ENCODE data around the gene COTL1.
A peak's percentile ranks its signal among the peaks of the same experiment; 100 is the strongest.

COTL1 gene

GRCh38 chr16:84575914-84576313, 42.0 kb downstream of the COTL1 start:
- H3K4me3 ChIP-seq (ENCODE audit: low read depth in 1 of 2, low read length in 1 of 2): no peak overlapping the region
- TF ChIP-seq CTCF (IDR thresholded peaks at IDR 0.05): no peak
- no peaks in the 10 kb centered on the region for H3K9me3 ChIP-seq
- H3K4me1 ChIP-seq (ENCODE audit: control insufficient read depth in 1 of 2, insufficient read depth in 1 of 2, low read depth in 1 of 2, low read length in 1 of 2): peaks cover 12 to 26% of the 10 kb centered on the region in 2 experiments
- H3K36me3 ChIP-seq: peaks cover 76% of the 10 kb centered on the region
- no peaks in the 10 kb centered on the region for H3K27me3 ChIP-seq
- H3K27ac ChIP-seq: peak overlapping the region; percentile 65

- no peak for TF ChIP-seq CTCF (IDR thresholded peaks at IDR 0.05)
- Histone ChIP-seq H3K27me3 (no peaks in the 10 kb centered on the region), H3K36me3 (peaks cover 59% of the 10 kb centered on the region), H3K4me3 (ENCODE audit: low read depth in 1 of 2, low read length in 1 of 2) (no peak overlapping the region), H3K9me3 (no peaks in the 10 kb centered on the region), H3K27ac (no peak overlapping the region), H3K4me1 (ENCODE audit: control insufficient read depth in 1 of 2, insufficient read depth in 1 of 2, low read depth in 1 of 2, low read length in 1 of 2) (peaks cover 24 to 41% of the 10 kb centered on the region in 2 experiments)
These were observed 43.7 kb downstream of the COTL1 start for GRCh38 chr16:84574191-84574590.

GRCh38 chr16:84572096-84572495, 45.8 kb downstream of the COTL1 start:
- Histone ChIP-seq H3K27ac (peak overlapping the region; percentile 25), H3K36me3 (peaks cover 55% of the 10 kb centered on the region), H3K4me3 (ENCODE audit: low read depth in 1 of 2, low read length in 1 of 2) (no peak overlapping the region), H3K4me1 (ENCODE audit: control insufficient read depth in 1 of 2, insufficient read depth in 1 of 2, low read depth in 1 of 2, low read length in 1 of 2) (peaks cover 37 to 42% of the 10 kb centered on the region in 2 experiments), H3K27me3 (no peaks in the 10 kb centered on the region), H3K9me3 (no peaks in the 10 kb centered on the region)
- no peak for TF ChIP-seq CTCF (IDR thresholded peaks at IDR 0.05)

- Histone ChIP-seq H3K27me3 (no peaks in the 10 kb centered on the region), H3K4me1 (ENCODE audit: control insufficient read depth in 1 of 2, insufficient read depth in 1 of 2, low read depth in 1 of 2, low read length in 1 of 2) (peaks cover 37 to 42% of the 10 kb centered on the region in 2 experiments), H3K36me3 (peaks cover 61% of the 10 kb centered on the region), H3K4me3 (ENCODE audit: low read depth in 1 of 2, low read length in 1 of 2) (no peak overlapping the region), H3K9me3 (no peaks in the 10 kb centered on the region), H3K27ac (peak overlapping the region; percentile 25)
- TF ChIP-seq CTCF (IDR thresholded peaks at IDR 0.05): no peak
These were observed 46.4 kb downstream of the COTL1 start for GRCh38 chr16:84571506-84571905.

- no peak overlapping the region for H3K4me3 ChIP-seq (ENCODE audit: low read depth in 1 of 2, low read length in 1 of 2)
- no peaks in the 10 kb centered on the region for H3K9me3 ChIP-seq
- no peaks in the 10 kb centered on the region for H3K27me3 ChIP-seq
- H3K4me1 ChIP-seq (ENCODE audit: control insufficient read depth in 1 of 2, insufficient read depth in 1 of 2, low read depth in 1 of 2, low read length in 1 of 2): peaks cover 33 to 37% of the 10 kb centered on the region in 2 experiments
- H3K36me3 ChIP-seq: peaks cover 64% of the 10 kb centered on the region
- peak overlapping the region; percentile 75 for H3K27ac ChIP-seq
- TF ChIP-seq CTCF (IDR thresholded peaks at IDR 0.05): no peak
These were observed 47.0 kb downstream of the COTL1 start for GRCh38 chr16:84570739-84571403.
